HuH-7 (cell line): Measurements from ENCODE around the gene SRGN.
"Not testable (repeated sequence)": the region's sequence is repeated elsewhere in the genome, so short reads cannot be mapped to it uniquely, and the experiment has no call there.

Experiments used
- DNase-seq: peaks from one replicate; pipeline ENCODE4 v3.0.0; 2011; ENCODE audit warnings: low spot score

The SRGN gene

GRCh38 chr10:69141304-69141703, 53.4 kb downstream of the SRGN start:
- DNase-seq: no peak

- not testable (repeated sequence) for DNase-seq
Observed at GRCh38 chr10:69142074-69142473, 54.2 kb downstream of the SRGN start.

GRCh38 chr10:69142983-69143382, 55.1 kb downstream of the SRGN start:
- DNase-seq: no peak

GRCh38 chr10:69145329-69145728, 57.4 kb downstream of the SRGN start:
- DNase-seq: no peak

GRCh38 chr10:69145864-69146263, 58.0 kb downstream of the SRGN start:
- no peak for DNase-seq

GRCh38 chr10:69146759-69147158, 58.9 kb downstream of the SRGN start:
- DNase-seq: no peak

- no peak for DNase-seq
Observed at GRCh38 chr10:69151984-69152383, 64.1 kb downstream of the SRGN start.

- DNase-seq: no peak
Observed at GRCh38 chr10:69153227-69153626, 65.3 kb downstream of the SRGN start.
